RPMI7951 (cell line): ENCODE measurements around the gene ASCL1. TPM values are rescaled to one million over a fixed set of nuclear protein-coding genes. Genes with fewer than 3 reads are reported as not detected.

Experiments
- DNase-seq: peaks from one replicate; pipeline ENCODE4 v3.0.0-alpha.2; 2012; ENCODE audit warnings: low read depth
- total RNA-seq: library from RNA; depleted of rRNA; stranded (reverse); fragments of >200 nt; shearing (Covaris generic); gene quantifications from 2 replicates; pipeline ENCODE4 v1.2.3, GENCODE V29; 2014

Gene ASCL1
- total RNA-seq, 1 experiment from 2014 or later = not detected

DNA sequence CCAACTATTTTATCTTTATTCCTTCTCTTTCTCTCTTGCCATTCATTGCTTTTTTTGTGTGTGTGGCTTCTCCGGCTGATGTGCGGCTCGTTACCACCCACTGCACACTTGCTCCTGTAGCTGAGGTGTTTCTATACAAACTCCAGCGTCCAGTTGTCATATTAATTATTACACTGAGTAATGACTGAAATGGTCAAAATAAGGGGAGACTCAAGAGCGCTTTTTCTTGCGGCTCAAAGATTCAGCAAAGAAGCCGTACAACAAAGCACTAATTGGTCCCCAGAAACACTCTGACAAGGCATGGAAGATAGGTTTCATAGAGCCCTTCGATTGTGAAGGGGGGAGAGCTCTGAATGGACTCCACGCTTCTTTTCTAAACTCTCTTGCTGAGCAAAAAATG, 5.6 kb upstream of the ASCL1 start:
- no peak for DNase-seq

DNA sequence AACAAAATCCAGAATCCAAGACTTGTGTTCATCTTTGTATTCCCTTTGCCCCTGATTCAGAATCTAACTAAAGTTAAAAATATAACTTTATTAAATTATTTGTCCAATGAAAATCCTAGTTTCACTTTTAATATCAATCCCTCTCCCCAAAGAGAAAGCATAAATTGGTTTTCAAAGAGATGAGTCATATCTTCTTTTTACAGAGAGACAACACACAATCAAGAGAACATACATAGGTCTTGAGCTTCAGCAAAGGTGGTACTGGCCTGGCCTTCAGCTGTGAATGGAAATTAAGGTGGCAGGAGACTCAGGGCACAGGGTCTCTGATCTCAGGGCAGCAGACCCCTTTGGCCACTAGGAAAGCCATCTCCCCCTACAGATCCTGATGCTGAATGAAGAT, 4.3 kb upstream of the ASCL1 start:
- DNase-seq = no peak

DNA sequence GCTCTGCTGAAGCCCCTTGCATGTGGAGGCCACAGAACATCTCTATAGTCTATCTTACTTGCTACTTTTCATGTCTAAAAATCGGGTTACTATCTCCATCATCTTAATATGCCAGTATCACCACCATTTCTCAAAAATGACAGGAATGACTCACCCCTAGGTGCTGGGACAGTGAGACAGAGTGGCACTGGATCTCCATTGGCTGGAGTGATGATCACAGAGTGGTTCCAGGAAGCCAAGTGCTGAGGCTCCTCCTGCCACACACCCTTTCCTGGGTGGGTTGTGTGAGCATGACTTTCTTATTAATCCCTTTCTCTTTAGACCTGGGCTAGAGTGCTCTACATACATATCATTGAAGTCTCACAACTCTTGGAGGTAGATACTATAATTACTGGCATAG, 3.3 kb upstream of the ASCL1 start:
- no peak for DNase-seq

DNA sequence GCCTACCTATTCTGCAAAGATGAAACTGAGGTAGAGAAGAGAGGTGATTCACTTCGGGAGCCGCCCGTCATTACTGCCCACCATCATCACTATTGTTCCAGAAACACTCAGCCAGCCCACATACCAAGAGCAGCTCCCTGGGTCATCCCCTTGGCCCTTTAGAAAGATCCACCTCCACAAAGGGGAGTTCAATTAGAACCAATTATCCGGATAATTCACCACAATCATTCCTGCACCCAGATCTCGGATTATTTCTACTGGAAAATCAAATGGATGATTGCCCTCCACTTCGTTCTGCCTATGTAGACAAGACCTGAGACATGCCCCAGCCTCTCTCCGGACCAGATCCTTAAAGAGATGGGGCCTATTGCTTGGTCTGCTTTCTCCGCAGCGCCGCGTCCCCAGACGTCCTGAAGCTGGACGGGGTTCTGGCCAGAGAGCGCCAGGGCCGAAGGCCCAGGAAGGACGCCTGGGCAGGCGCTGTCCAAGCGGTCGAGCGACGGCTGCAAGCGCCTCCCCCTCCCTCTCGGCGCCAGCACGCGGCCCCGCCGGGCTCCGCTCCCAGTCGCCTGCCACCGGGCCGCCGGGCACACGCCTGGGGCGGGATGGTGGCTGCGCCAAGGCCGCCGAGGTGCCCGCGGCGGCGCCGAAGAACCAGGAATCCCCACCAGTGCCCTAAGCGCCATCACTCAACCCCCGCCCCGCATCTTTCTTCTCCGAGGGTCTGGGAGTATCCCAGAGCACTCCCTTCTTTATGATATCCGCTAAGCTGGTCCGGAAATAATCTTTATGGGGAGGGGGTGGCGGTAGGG, 1.3 kb upstream of the ASCL1 start:
- DNase-seq = no peak

DNA sequence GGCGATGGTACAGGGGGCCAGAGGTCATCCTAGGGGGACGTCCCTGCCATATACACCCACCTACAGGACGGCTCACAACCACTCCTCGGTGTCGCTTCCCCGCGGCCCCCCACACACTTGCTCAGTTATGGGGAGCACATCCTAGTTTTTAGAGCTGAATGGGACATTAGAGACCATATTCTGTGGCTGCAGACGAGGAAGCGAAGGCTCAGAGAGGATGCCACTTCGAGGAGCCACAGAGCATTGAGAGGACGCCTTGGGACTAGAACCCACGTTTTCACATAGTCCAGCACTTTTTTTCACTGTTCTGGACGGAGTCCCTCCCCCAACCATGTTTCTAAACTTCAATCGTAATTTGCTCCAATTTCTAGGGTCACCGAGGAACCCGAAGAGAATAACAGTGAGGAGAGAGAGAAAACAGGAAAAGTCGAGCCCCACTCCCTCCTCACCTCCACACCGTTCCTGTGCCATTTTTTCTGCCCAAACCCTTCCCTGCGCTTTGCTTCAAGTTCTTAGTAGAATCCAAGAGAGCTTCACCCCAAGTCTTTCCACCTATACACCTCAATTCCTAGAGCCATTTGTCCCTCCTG, 641 bp upstream of the ASCL1 start:
- DNase-seq = no peak

DNA sequence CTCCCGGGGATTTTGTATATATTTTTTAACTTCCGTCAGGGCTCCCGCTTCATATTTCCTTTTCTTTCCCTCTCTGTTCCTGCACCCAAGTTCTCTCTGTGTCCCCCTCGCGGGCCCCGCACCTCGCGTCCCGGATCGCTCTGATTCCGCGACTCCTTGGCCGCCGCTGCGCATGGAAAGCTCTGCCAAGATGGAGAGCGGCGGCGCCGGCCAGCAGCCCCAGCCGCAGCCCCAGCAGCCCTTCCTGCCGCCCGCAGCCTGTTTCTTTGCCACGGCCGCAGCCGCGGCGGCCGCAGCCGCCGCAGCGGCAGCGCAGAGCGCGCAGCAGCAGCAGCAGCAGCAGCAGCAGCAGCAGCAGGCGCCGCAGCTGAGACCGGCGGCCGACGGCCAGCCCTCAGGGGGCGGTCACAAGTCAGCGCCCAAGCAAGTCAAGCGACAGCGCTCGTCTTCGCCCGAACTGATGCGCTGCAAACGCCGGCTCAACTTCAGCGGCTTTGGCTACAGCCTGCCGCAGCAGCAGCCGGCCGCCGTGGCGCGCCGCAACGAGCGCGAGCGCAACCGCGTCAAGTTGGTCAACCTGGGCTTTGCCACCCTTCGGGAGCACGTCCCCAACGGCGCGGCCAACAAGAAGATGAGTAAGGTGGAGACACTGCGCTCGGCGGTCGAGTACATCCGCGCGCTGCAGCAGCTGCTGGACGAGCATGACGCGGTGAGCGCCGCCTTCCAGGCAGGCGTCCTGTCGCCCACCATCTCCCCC, 777 bp downstream of the ASCL1 start:
- DNase-seq = peak; percentile 8

DNA sequence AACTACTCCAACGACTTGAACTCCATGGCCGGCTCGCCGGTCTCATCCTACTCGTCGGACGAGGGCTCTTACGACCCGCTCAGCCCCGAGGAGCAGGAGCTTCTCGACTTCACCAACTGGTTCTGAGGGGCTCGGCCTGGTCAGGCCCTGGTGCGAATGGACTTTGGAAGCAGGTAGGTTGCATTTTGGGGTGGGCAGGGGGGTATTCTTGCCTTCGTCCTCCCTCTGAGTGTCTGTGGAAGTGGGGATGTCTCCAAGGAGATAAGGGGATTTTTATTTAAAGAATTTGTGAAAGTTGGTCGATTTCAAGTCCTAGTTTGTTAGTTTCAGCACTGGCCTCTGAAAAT, 1.3 kb downstream of the ASCL1 start:
- DNase-seq = no peak

DNA sequence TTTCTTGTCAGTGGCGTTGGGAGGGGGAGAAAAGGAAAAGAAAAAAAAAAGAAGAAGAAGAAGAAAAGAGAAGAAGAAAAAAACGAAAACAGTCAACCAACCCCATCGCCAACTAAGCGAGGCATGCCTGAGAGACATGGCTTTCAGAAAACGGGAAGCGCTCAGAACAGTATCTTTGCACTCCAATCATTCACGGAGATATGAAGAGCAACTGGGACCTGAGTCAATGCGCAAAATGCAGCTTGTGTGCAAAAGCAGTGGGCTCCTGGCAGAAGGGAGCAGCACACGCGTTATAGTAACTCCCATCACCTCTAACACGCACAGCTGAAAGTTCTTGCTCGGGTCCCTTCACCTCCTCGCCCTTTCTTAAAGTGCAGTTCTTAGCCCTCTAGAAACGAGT, 1.9 kb downstream of the ASCL1 start:
- no peak for DNase-seq

DNA sequence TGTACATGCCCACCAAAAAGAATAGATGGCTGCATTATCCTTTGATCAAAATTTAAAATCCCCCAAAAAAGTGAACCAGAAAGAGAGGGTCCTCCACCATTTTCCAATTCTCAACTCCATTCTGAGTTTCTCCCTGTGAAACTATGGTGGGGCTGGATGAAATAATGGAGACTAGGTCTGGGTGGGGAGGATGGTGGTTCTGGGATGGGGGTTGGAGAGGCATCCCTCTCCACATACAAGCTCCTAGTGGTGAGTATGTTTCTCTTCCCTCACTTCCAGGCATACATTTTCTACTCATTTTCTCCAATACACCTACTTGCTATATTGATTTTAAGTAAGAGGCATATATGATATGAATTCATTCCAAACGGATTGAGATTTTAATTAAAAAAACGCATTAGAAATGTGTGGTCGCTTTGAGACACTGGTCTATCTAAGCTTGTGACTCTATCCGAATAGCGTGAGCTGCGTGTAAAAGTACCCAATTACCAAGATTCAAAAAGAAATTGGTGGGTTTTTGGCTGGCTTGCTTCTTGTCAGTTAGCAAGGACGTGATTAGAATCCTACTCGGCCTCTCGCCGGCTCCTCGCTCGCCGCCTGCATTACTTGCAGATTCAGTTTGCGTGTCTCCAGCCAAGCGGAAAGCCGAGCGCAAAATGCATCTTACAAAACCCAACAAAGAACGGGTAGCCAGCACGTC, 3.4 kb downstream of the ASCL1 start:
- no peak for DNase-seq

DNA sequence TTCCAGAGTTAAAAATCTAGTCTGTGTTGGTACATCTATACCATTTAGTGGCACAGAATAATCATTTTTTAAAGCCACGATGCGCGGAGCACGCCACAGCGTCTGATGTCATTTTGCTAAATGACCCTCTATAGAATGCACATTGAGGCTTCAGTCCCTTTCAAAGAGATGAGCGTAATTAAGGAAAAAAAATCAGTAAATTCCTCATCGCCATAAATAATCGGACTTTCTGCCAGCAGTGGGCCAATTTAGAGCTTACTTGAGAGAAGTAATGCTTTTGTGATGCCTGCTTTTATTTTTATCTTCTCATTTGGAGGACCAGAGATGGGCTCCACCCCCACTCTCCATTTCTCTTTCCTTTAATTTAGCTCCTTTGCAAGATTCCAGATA, 4.0 kb downstream of the ASCL1 start:
- DNase-seq = no peak

DNA sequence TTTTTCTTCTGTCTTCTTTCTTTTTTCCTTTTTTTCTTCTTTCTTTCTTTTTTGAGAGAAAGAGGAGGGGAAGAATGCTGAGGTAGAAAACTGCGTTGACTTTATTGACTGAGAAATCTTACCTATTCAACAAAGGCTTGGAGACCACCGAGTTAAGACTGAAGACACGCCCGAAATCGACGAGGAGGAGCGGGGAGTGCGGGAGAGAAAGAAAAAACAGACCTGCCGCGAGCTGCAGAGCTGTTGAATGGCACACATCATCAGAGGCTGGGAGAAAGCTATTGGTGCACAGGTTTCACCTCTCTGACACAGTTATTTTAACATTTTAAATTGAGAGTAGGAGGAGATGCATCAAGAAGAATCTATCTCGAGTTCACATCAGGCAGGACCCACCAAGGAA, 5.1 kb downstream of the ASCL1 start:
- DNase-seq = no peak

DNA sequence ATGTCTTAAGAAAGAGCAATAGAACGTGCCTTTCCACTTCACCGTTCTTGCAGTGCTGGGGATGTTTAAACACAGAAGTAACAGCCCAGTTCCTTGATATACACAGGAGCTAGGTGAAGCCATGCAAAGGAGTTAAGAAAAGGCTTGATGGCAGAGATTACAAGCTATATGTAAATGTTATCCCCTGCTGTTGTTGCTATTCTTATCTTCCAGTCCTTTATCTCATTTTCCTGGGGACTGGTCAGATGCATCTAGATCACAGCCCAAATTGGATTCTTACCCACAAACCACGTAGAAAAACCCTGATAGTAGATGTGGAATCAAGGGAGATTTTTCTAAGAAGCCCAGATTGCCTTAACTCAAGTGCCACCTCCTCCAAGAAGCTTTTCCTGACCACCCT, 5.5 kb downstream of the ASCL1 start:
- no peak for DNase-seq

DNA sequence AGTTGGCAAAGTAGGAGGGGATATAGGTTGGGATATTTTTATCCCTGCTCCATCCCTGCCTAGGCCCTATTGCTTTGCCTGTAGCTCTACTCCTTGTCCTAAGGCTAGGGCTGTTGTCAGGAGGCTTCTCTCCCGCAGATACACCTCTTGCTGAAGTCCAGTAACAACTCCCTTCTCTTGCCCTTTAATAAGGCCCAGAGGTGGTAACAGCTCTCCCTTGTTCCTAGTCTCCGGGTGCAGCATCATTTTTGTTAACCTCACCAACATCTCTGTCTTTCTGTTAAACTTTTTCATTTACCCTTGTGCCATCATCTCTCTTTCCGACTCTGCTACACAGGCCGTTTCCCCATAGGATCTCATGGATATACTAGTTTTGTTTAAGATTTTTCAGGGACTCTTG, 6.3 kb downstream of the ASCL1 start:
- no peak for DNase-seq

DNA sequence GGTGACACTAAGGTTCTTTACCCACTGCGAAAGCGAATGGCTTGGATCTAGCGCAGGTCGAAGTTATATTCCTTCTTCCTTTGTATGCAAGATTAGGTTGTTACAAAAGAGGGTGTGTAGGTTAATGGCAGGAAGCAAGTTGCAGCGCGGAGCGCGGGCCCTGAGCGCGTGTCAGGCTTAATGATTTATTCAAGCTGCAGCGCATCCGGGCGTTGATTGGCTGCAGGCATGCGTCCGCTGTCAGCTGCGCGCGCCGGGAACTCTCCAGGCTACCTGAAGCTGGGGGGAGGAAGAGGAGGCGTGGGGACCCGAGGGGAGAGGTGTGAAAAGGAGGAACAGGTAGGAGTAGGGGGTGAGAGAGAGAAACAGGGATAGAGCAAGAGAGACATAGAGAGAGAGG, 7.4 kb downstream of the ASCL1 start:
- DNase-seq = no peak

DNA sequence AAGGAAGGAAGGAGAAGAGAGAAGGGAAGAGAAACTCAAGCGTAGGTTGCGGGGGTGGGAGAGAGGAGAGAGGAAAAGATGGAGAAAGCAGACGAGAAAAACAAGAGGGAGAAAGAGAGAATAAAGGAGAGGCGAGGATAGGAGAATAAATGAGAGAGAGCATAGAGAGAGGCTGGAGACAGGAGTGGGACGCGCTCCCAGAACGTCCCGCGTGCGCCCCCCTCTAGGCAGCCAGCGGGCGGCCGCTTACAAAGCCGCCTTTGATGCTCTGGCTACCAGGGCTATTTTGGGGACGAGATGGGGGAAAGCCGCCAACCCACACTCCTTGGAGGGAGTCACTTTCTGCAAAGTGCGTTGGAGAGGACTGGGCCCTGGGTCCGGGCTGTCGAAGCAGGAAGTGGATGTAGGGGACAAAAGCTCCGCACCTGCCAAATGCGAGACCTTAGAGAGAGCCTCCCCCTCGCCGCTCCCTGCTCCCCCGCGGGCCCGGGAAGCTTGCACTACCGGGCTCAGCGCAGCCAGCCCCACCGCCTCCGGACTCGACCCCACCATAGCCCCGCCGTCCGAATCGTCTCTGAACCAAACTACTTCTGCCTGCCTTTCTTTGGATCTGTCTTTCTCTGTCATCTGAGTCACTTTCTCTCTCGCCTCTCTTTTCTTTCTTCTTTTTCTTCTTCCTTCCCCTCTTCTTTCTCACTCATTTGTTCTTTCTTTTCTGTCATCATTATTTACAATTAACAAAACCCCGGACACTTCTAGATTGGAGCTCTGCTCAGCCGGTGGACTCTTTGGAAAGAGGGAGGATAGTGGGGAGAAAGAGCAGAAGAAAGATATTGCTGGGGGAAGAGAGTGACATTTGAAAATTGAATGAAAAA, 8.0 kb downstream of the ASCL1 start:
- no peak for DNase-seq

DNA sequence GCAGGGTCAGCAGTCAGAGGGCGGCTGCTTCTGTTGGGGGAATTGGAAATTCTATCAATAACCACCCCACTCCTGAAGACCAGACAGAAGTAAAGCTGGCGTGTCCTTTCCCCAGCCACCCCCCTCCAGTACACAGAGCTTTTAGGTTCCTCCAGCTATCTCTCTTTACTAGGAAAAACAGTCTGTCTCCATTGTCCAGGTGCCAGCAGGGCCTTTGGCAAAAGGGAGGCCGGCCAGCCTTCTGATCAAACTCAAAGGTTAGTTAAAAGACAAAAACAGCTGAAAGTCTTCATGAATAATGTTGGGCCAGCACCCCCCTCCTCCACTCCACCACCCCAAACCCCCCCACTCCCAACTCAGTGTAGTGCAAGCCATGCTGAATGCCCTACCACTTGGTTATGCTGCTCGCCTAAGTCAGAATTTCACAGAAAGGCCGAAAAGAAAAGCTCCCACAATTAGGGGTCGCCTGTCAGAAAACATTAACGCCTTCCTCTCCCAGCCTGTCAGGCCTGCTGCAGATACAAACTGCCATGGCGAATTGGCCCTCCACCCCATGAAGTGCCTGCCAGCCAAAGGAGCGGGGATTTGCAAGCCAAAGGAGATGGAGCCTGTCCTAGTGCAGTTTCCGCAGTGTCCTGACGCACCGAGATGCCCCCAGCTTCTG, 8.9 kb downstream of the ASCL1 start:
- DNase-seq = no peak

DNA sequence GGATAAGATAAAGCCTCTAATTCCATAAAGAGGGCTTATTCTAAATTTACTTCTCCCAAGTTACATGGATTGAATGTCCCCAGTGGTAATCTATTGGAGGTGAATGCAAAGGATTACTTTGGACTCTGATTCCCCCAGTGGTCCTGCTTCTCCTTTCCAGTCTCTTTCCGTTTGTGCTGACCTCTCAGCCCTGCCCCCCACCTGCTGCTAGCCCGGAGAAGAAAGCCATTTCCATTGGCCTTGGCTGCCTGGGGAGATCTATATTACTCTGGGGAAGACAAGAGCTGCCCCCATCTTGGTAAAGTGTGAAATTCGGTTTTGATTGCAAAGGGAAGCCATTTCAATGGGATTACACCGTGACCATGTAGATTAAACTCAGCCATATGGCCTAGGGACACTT, 13.3 kb downstream of the ASCL1 start:
- no peak for DNase-seq

DNA sequence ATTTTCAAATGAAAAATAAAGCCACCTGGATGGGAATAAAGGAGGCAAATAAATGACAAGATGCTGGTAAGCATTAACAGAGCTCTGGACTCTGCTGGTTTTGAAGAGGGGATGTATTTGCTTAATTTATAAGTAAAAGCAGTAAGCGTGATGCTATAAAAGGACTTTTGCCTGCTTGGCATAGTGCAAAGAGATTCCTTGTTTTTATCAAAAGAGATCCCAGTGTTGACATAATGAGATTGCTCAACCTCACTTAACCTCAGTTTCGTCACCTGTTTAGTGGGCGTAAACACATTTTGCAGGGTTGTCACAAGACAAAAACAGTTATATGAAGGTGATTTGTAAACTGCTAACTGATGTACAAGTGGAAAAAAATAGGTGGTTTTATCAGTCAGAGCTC, 13.8 kb downstream of the ASCL1 start:
- DNase-seq = no peak

DNA sequence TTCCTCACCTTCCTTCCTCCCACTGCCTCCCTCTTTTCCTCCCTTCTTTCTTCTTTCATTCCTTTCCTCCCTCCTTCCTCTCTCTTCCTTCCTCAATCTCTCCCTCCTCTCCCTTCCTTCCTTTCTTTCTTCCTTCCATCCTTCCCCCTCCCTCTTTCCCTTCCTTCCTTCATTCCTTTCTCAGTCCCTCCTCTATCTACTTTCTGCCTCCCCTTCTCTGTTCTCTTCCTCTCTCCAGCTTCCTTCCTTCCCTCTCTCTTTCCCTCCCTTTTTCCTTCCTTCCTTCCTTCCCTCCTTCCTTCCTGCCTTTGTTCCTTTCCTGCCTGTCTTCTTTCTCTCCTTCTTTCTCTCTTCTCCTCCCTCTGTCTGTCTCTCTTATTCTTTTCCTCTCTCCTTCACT, 16.1 kb downstream of the ASCL1 start:
- no peak for DNase-seq

DNA sequence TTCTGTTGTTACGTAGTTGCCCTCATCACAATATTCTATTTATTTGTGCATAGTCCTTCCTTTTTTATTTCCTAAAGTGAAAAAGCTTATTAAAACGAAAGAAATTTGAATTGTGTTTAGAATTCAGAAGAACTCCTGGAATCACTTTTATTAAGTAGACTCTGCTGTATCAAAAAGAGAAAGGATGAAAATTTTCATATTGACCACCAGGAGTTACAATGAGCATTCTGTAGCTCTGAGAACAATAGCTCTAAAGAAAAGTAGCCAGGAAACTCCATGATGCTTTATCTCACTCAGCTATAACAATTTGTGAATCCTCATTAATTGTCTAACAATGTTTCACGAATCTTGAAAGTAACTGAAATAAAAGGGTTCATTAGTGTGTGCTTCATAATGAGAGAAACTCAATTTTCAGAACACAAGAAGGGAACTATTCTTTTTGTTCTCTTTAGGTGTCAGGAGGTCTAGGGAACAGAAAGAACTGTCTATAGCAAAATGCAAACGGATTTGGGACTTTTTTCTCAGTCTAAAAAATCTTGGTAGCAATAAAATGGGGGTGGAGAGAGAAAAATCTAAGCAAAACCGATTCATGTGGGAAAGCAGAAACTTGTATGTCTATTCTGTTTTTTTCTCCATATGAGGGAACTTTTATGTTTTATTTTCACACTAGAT, 19.3 kb downstream of the ASCL1 start:
- DNase-seq = no peak
